Thyroid gland (tissue), 4 donors: ENCODE results near the gene TIAM2.

Experiments used
- POLR2A ChIP-seq, 2 donors: fragments of 450-650 bp; IDR thresholded peaks; one replicate each; pipeline ENCODE4 v1.6.1; 2017; ENCODE audit warnings: antibody characterized with exemption in 2 of 2, mild to moderate bottlenecking in 2 of 2, moderate library complexity in 1 of 2
- TF ChIP-seq, protein P1 (sequence below), 6 experiments: fragments of 200-600 bp in 3 of 6; fragments of 450-650 bp in 3 of 6; sonication (generic) in 3 of 6; IDR thresholded peaks; one replicate each; pipeline ENCODE4 v1.5.1; 2016 to 2019; ENCODE audit warnings: antibody characterized with exemption in 6 of 6, mild to moderate bottlenecking in 2 of 6, inconsistent platforms in 1 of 6, moderate library complexity in 1 of 6

DNA sequence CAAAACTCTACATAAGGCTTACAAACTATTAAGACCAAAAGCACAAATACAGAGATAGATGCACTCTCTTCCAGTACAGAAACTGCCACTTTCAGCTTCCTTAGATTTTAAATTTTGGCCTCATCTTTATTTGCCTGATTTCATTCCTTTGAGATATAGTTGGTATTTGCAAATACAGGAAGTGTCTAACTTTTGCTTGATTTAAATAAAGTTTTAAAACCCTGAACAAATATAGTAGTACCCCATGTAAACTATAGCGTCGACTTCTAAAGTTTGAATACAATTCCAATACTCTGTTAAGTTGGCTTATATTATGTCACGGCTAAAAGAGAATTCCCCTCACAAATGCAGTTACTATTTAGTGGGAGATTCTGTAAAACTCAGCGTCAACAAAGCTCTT lies 267.5 kb downstream of the TIAM2 start:
- TF ChIP-seq, protein P1, sequence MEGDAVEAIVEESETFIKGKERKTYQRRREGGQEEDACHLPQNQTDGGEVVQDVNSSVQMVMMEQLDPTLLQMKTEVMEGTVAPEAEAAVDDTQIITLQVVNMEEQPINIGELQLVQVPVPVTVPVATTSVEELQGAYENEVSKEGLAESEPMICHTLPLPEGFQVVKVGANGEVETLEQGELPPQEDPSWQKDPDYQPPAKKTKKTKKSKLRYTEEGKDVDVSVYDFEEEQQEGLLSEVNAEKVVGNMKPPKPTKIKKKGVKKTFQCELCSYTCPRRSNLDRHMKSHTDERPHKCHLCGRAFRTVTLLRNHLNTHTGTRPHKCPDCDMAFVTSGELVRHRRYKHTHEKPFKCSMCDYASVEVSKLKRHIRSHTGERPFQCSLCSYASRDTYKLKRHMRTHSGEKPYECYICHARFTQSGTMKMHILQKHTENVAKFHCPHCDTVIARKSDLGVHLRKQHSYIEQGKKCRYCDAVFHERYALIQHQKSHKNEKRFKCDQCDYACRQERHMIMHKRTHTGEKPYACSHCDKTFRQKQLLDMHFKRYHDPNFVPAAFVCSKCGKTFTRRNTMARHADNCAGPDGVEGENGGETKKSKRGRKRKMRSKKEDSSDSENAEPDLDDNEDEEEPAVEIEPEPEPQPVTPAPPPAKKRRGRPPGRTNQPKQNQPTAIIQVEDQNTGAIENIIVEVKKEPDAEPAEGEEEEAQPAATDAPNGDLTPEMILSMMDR (IDR thresholded peaks at IDR 0.05) = no peak
- TF ChIP-seq POLR2A (IDR thresholded peaks at IDR 0.05) = no peak
